Ovary (tissue), 3 donors: ENCODE results near the gene TAS2R1.

ENCODE experiments used
- CTCF ChIP-seq, 3 donors: fragments of 450-650 bp in 2 of 3; fragments of 200-600 bp in 1 of 3; IDR thresholded peaks; one replicate each; pipeline versions ENCODE4 v1.5.1 to v1.8.0; 2016 to 2022; ENCODE audit warnings: antibody characterized with exemption in 3 of 3, mild to moderate bottlenecking in 1 of 3
- POLR2A ChIP-seq: fragments of 450-650 bp; IDR thresholded peaks from one replicate; pipeline ENCODE4 v1.6.1; 2017; ENCODE audit warnings: antibody characterized with exemption, mild to moderate bottlenecking, moderate library complexity
- donor health status: DM: no; HTN: no; CAD: no.

DNA sequence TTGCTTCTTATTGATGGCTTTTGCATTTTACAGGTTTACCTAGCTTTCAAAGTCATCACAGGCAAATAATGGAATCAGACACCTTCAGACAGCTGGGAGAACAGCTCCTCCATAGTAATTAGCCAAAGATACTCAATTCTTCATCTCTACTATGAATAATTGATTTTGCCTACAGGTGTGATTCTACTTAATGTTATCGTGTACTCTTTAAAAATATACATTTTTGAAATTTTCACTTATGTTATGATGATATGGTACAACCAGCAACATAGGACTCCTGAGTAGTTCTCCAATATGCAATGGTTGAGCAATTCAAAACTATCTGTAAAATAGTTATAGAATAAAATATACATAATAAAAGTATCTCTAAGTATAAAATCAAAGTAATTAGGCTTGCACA is at the start of gene TAS2R1:
- TF ChIP-seq CTCF (IDR thresholded peaks at IDR 0.05), result no peak
- TF ChIP-seq POLR2A, result no peak
